Loucy (cell line): ENCODE data around the gene USP7.

ENCODE experiments used
- H2AFZ ChIP-seq: fragments of 200-600 bp; sonication (generic); 2 replicates; pipeline ENCODE4 v1.6.0; 2016; ENCODE audit warnings: antibody characterized with exemption, mild to moderate bottlenecking, low read length, moderate library complexity
- H3F3A ChIP-seq: fragments of 200-600 bp; 2 replicates; pipeline ENCODE4 v1.6.0; 2016; ENCODE audit warnings: antibody characterized with exemption, low read depth, mild to moderate bottlenecking
- H3K27me3 ChIP-seq: fragments of 200-600 bp; sonication (generic); 2 replicates; pipeline ENCODE4 v1.6.1; 2014; ENCODE audit warnings: low read length, mild to moderate bottlenecking; ENCODE audit not compliant: insufficient read depth, poor library complexity, severe bottlenecking
- H3K36me3 ChIP-seq: fragments of 200-600 bp; sonication (generic); 2 replicates; pipeline ENCODE4 v1.6.1; 2016; ENCODE audit warnings: low read length; ENCODE audit not compliant: insufficient read depth
- H3K4me1 ChIP-seq: fragments of 200-600 bp; sonication (generic); 2 replicates; pipeline ENCODE4 v1.5.1; 2014; ENCODE audit warnings: low read length, mild to moderate bottlenecking; ENCODE audit not compliant: insufficient read depth, poor library complexity, severe bottlenecking
- H3K4me2 ChIP-seq: fragments of 200-600 bp; sonication (generic); 2 replicates; pipeline ENCODE4 v1.6.0; 2014; ENCODE audit warnings: antibody characterized with exemption, low read length, low read depth, mild to moderate bottlenecking; ENCODE audit not compliant: poor library complexity, severe bottlenecking
- H3K4me3 ChIP-seq: fragments of 200-600 bp; sonication (generic); 2 replicates; pipeline ENCODE4 v1.5.1; 2014; ENCODE audit warnings: low read length, mild to moderate bottlenecking, mixed read lengths; ENCODE audit not compliant: poor library complexity, severe bottlenecking
- H3K79me2 ChIP-seq: fragments of 200-600 bp; sonication (generic); 2 replicates; pipeline ENCODE4 v1.6.1; 2014; ENCODE audit warnings: low read length; ENCODE audit not compliant: insufficient read depth
- H3K9ac ChIP-seq: fragments of 200-600 bp; sonication (generic); 2 replicates; pipeline ENCODE4 v1.6.0; 2014; ENCODE audit warnings: mild to moderate bottlenecking, low read depth, low read length, moderate library complexity; ENCODE audit not compliant: poor library complexity, severe bottlenecking
- H3K9me2 ChIP-seq: fragments of 200-600 bp; sonication (generic); replicated peaks from 2 replicates; pipeline ENCODE4 v1.6.1; 2016; ENCODE audit warnings: low read depth, low read length, mixed read lengths
- H3K9me3 ChIP-seq: fragments of 200-600 bp; sonication (generic); 2 replicates; pipeline ENCODE4 v1.6.1; 2014; ENCODE audit warnings: mild to moderate bottlenecking, antibody characterized with exemption, low read length, low read depth; ENCODE audit not compliant: insufficient read depth
- H4K20me1 ChIP-seq: fragments of 200-600 bp; sonication (generic); 2 replicates; pipeline ENCODE4 v1.6.0; 2014; ENCODE audit warnings: antibody characterized with exemption, low read length, mild to moderate bottlenecking; ENCODE audit not compliant: insufficient read depth, poor library complexity, severe bottlenecking
- CTCF ChIP-seq: fragments of 200-600 bp; sonication (generic); conservative IDR thresholded peaks from 2 replicates; pipeline ENCODE4 v1.5.1; 2014; ENCODE audit warnings: mild to moderate bottlenecking, antibody characterized with exemption, low read length
- EZH2phosphoT487 ChIP-seq: fragments of 200-600 bp; IDR thresholded peaks from 2 replicates; pipeline ENCODE4 v1.6.1; 2018; ENCODE audit warnings: antibody characterized with exemption, mild to moderate bottlenecking, moderate library complexity, borderline replicate concordance

The USP7 gene

GRCh38 chr16:8951447-8952280 is 12.0 kb downstream of the USP7 start:
- peaks cover 92% of the 10 kb centered on the region for H3K79me2 ChIP-seq
- no peak overlapping the region for H3K4me2 ChIP-seq
- H3K36me3 ChIP-seq = no peaks in the 10 kb centered on the region
- H3K4me3 ChIP-seq = no peak overlapping the region
- no peaks in the 10 kb centered on the region for H3K27me3 ChIP-seq
- peaks cover 82% of the 10 kb centered on the region for H4K20me1 ChIP-seq
- TF ChIP-seq CTCF = no peak
- TF ChIP-seq EZH2phosphoT487 = no peak
- no peaks in the 10 kb centered on the region for H3F3A ChIP-seq
- peaks cover 6% of the 10 kb centered on the region for H3K4me1 ChIP-seq
- no peaks in the 10 kb centered on the region for H3K9me3 ChIP-seq
- H2AFZ ChIP-seq = no peak overlapping the region
- no peaks in the 10 kb centered on the region for H3K9me2 ChIP-seq
- H3K9ac ChIP-seq = no peak overlapping the region

- peaks cover 6% of the 10 kb centered on the region for H3K4me1 ChIP-seq
- no peak overlapping the region for H3K4me2 ChIP-seq
- TF ChIP-seq EZH2phosphoT487 = no peak
- no peak for TF ChIP-seq CTCF
- H3K36me3 ChIP-seq = no peaks in the 10 kb centered on the region
- H3K9me3 ChIP-seq = no peaks in the 10 kb centered on the region
- H3K4me3 ChIP-seq = no peak overlapping the region
- no peak overlapping the region for H3K9ac ChIP-seq
- no peaks in the 10 kb centered on the region for H3K27me3 ChIP-seq
- H2AFZ ChIP-seq = no peak overlapping the region
- H3K79me2 ChIP-seq = peaks cover 92% of the 10 kb centered on the region
- H3F3A ChIP-seq = no peaks in the 10 kb centered on the region
- H3K9me2 ChIP-seq = no peaks in the 10 kb centered on the region
- H4K20me1 ChIP-seq = peaks cover 81% of the 10 kb centered on the region
Observed at GRCh38 chr16:8950580-8951077, 13.1 kb downstream of the USP7 start.

GRCh38 chr16:8949536-8950418 is 13.9 kb downstream of the USP7 start:
- H3F3A ChIP-seq = no peaks in the 10 kb centered on the region
- H3K9me3 ChIP-seq = no peaks in the 10 kb centered on the region
- H3K27me3 ChIP-seq = no peaks in the 10 kb centered on the region
- no peak overlapping the region for H3K4me3 ChIP-seq
- H3K9me2 ChIP-seq = no peaks in the 10 kb centered on the region
- H2AFZ ChIP-seq = no peak overlapping the region
- TF ChIP-seq EZH2phosphoT487 (no peak), CTCF (no peak)
- H3K4me1 ChIP-seq = peaks cover 6% of the 10 kb centered on the region
- H3K79me2 ChIP-seq = peaks cover 92% of the 10 kb centered on the region
- H3K9ac ChIP-seq = no peak overlapping the region
- peaks cover 84% of the 10 kb centered on the region for H4K20me1 ChIP-seq
- H3K4me2 ChIP-seq = no peak overlapping the region
- H3K36me3 ChIP-seq = no peaks in the 10 kb centered on the region
